ENCODE measurements around the gene MEMO1. TPM values are rescaled to one million over a fixed set of nuclear protein-coding genes. Genes with fewer than 3 reads are reported as not detected.

The MEMO1 gene
- total and polyA plus RNA-seq, 9 of the 15 experiments (the other 6 are each of a cell fraction or from before 2014, with no cell fraction given) = 22.1 to 87.7 (median 61.2) TPM

- TF ChIP-seq FOXO4 (CRISPR knock-in tag; IDR thresholded peaks at IDR 0.05) (no peak), NRF1 (conservative IDR thresholded peaks at IDR 0.05 in 1 of 2, IDR thresholded peaks at IDR 0.05 in 1 of 2) (no peak), NFE2 (IDR thresholded peaks at IDR 0.05; ENCODE audit: low read depth) (no peak), ZBTB9 (CRISPR knock-in tag; IDR thresholded peaks at IDR 0.05) (no peak), ZNF764 (CRISPR knock-in tag; IDR thresholded peaks at IDR 0.05; ENCODE audit: low read depth) (no peak), XRCC3 (IDR thresholded peaks at IDR 0.05) (no peak), SLC30A9 (CRISPR knock-in tag; IDR thresholded peaks at IDR 0.05) (no peak), ZNF41 (CRISPR knock-in tag; conservative IDR thresholded peaks at IDR 0.05) (no peak)
Observed at GRCh38 chr2:31996571-31997150, 14.1 kb downstream of the MEMO1 start (continued).

- POLR2A ChIA-PET = interaction anchor here (0.5 to 1.1 kb wide), 2 partner anchors 19 to 46 kb away, joined by 3 read pairs; no protein-coding TSS in a partner anchor
Observed at GRCh38 chr2:31992934-31993333, 17.9 kb downstream of the MEMO1 start.

More at GRCh38 chr2:31992934-31993333, 17.9 kb downstream of the MEMO1 start:
- Histone ChIP-seq H2AFZ (ENCODE audit: low read depth, low read length) (no peak overlapping the region), H3K27ac (ENCODE audit: extremely low read depth, low read depth, low read length) (no peak overlapping the region), H3K27me3 (ENCODE audit: control insufficient read depth in 2 of 2, insufficient read depth in 2 of 2, low read length in 2 of 2) (no peaks in the 10 kb centered on the region), H3K4me3 (no peak overlapping the region), H3K36me3 (ENCODE audit: control insufficient read depth, insufficient read depth, low read length) (no peaks in the 10 kb centered on the region; the same call in none of the 3 replicates), H4K20me1 (replicated peaks; ENCODE audit: control insufficient read depth, insufficient read depth, low read length) (0 out of 2 replicates have a peak, but pooled peaks cover 3% of the 10 kb centered on the region), H3K9ac (ENCODE audit: insufficient read depth in 1 of 2, low read depth in 2 of 2, low read length in 2 of 2) (no peak overlapping the region), H3K9me1 (ENCODE audit: control insufficient read depth, insufficient read depth, low read length) (no peaks in the 10 kb centered on the region), H3K9me3 (replicated peaks; ENCODE audit: control insufficient read depth, insufficient read depth, low read depth, low read length) (no peaks in the 10 kb centered on the region), H3K4me1 (replicated peaks in 1 of 2; ENCODE audit: control insufficient read depth in 2 of 2, insufficient read depth in 2 of 2, low read length in 2 of 2) (peaks cover 4 to 13% of the 10 kb centered on the region in 2 experiments), H3K4me2 (ENCODE audit: insufficient read depth, low read length) (no peak overlapping the region), H3K79me2 (ENCODE audit: control insufficient read depth, insufficient read depth, low read length) (peaks cover 98% of the 10 kb centered on the region)
- DNase-seq (ENCODE audit: extremely low read depth in 1 of 4, low spot score in 3 of 4) (no peak), ATAC-seq (no peak), FAIRE-seq (no peak)
- BruUV-seq (replicated peaks) = no TSS peak
- TF ChIP-seq HOXB6 (CRISPR knock-in tag; IDR thresholded peaks at IDR 0.05; ENCODE audit: borderline replicate concordance) (no peak), ATF6 (CRISPR knock-in tag; IDR thresholded peaks at IDR 0.05) (no peak), ZNF121 (CRISPR knock-in tag; conservative IDR thresholded peaks at IDR 0.05) (peak; percentile 46; the same call in 1 of the 2 replicates)
- intact Hi-C loops (cut with micrococcal nuclease) (no loop called here), in situ Hi-C loops (cut with MboI) (no loop called here)
- CTCF ChIA-PET (ENCODE audit: low intra/inter-chr PET ratio) = no interaction called here
- WGBS (ENCODE audit: insufficient coverage, low coverage, missing lambda C conversion rate) = 52% methylated on average over 4 of the region's 4 CpGs
